HG03460 (cell line): ENCODE results near the gene PRKACA.

Experiments
- ATAC-seq: cut with Tn5 transposase; IDR thresholded peaks from one replicate; pipeline ENCODE4 v1.9.1; 2021; ENCODE audit not compliant: unreplicated experiment

PRKACA gene

GRCh38 chr19:14096272-14096992 lies 21.1 kb downstream of the PRKACA start:
- no peak for ATAC-seq

- no peak for ATAC-seq
Observed at GRCh38 chr19:14094854-14095253, 22.7 kb downstream of the PRKACA start.

GRCh38 chr19:14093117-14093823 lies 24.3 kb downstream of the PRKACA start:
- no peak for ATAC-seq

- ATAC-seq = peak; percentile 12
Observed at GRCh38 chr19:14091813-14092462, 25.6 kb downstream of the PRKACA start.

- ATAC-seq = peak; percentile 42
Observed at GRCh38 chr19:14091081-14091812, 26.3 kb downstream of the PRKACA start.

GRCh38 chr19:14090509-14091080 lies 27.0 kb downstream of the PRKACA start, which contains the start of gene SAMD1:
SAMD1 (minus strand) TSS chr19:14090751.
- ATAC-seq = peak; percentile 37

GRCh38 chr19:14089662-14090508 lies 27.7 kb downstream of the PRKACA start:
- ATAC-seq = peak; percentile 11

GRCh38 chr19:14089412-14089661 lies 28.2 kb downstream of the PRKACA start:
- ATAC-seq = no peak

- no peak for ATAC-seq
Observed at GRCh38 chr19:14088634-14089411, 28.7 kb downstream of the PRKACA start.

- no peak for ATAC-seq
Observed at GRCh38 chr19:14086098-14086497, 31.5 kb downstream of the PRKACA start.

- no peak for ATAC-seq
Observed at GRCh38 chr19:14085309-14085995, 32.1 kb downstream of the PRKACA start, which contains the start of gene C19orf67. C19orf67 (minus strand) TSS chr19:14085783; CDS start chr19:14085627, 156 bp downstream.

GRCh38 chr19:14082675-14082960 lies 34.9 kb downstream of the PRKACA start:
- no peak for ATAC-seq

GRCh38 chr19:14081797-14082674 lies 35.5 kb downstream of the PRKACA start:
- ATAC-seq = peak; percentile 14

- peak; percentile 73 for ATAC-seq
Observed at GRCh38 chr19:14080887-14081796, 36.4 kb downstream of the PRKACA start.

GRCh38 chr19:14078411-14078810 lies 39.2 kb downstream of the PRKACA start:
- ATAC-seq = no peak

- no peak for ATAC-seq
Observed at GRCh38 chr19:14073925-14074838, 43.4 kb downstream of the PRKACA start.
